Measurements from ENCODE around the gene BDNF.

BDNF gene

GRCh38 chr11:27612932-27613880, 87.0 kb downstream of the BDNF start:
- H3K4me1 Mint-ChIP-seq (ENCODE audit: low read depth) = no peaks in the 10 kb centered on the region
- H3K27me3 Mint-ChIP-seq = no peaks in the 10 kb centered on the region
- no peaks in the 10 kb centered on the region for H3K36me3 Mint-ChIP-seq (ENCODE audit: low read depth)
- no peak overlapping the region for H3K4me3 Mint-ChIP-seq
- no peaks in the 10 kb centered on the region for H3K9me3 Mint-ChIP-seq
- no peak overlapping the region for H3K27ac Mint-ChIP-seq

GRCh38 chr11:27611947-27612455, 88.3 kb downstream of the BDNF start:
- Mint-ChIP-seq H3K4me1 (ENCODE audit: low read depth) (no peaks in the 10 kb centered on the region), H3K27ac (no peak overlapping the region), H3K9me3 (no peaks in the 10 kb centered on the region), H3K27me3 (no peaks in the 10 kb centered on the region), H3K36me3 (ENCODE audit: low read depth) (no peaks in the 10 kb centered on the region), H3K4me3 (no peak overlapping the region)

- Mint-ChIP-seq H3K4me1 (ENCODE audit: low read depth) (no peaks in the 10 kb centered on the region), H3K27me3 (no peaks in the 10 kb centered on the region), H3K4me3 (no peak overlapping the region), H3K36me3 (ENCODE audit: low read depth) (no peaks in the 10 kb centered on the region), H3K27ac (no peak overlapping the region), H3K9me3 (no peaks in the 10 kb centered on the region)
Observed at GRCh38 chr11:27611390-27611789, 88.9 kb downstream of the BDNF start.

- Mint-ChIP-seq H3K27me3 (no peaks in the 10 kb centered on the region), H3K9me3 (no peaks in the 10 kb centered on the region), H3K4me3 (no peak overlapping the region), H3K36me3 (ENCODE audit: low read depth) (no peaks in the 10 kb centered on the region), H3K27ac (no peak overlapping the region), H3K4me1 (ENCODE audit: low read depth) (no peaks in the 10 kb centered on the region)
Observed at GRCh38 chr11:27610946-27611345, 89.3 kb downstream of the BDNF start.

GRCh38 chr11:27610280-27610679, 90.0 kb downstream of the BDNF start:
- Mint-ChIP-seq H3K27ac (no peak overlapping the region), H3K27me3 (no peaks in the 10 kb centered on the region), H3K9me3 (no peaks in the 10 kb centered on the region), H3K36me3 (ENCODE audit: low read depth) (no peaks in the 10 kb centered on the region), H3K4me3 (no peak overlapping the region), H3K4me1 (ENCODE audit: low read depth) (no peaks in the 10 kb centered on the region)

GRCh38 chr11:27608951-27609350, 91.3 kb downstream of the BDNF start:
- Mint-ChIP-seq H3K4me1 (ENCODE audit: low read depth) (no peaks in the 10 kb centered on the region), H3K36me3 (ENCODE audit: low read depth) (no peaks in the 10 kb centered on the region), H3K9me3 (no peaks in the 10 kb centered on the region), H3K4me3 (no peak overlapping the region), H3K27me3 (no peaks in the 10 kb centered on the region), H3K27ac (no peak overlapping the region)

- Mint-ChIP-seq H3K9me3 (no peaks in the 10 kb centered on the region), H3K27ac (no peak overlapping the region), H3K36me3 (ENCODE audit: low read depth) (no peaks in the 10 kb centered on the region), H3K4me1 (ENCODE audit: low read depth) (no peaks in the 10 kb centered on the region), H3K27me3 (no peaks in the 10 kb centered on the region), H3K4me3 (no peak overlapping the region)
Observed at GRCh38 chr11:27605422-27605821, 94.8 kb downstream of the BDNF start.

All from stimulated activated naive CD8-positive, alpha-beta T cell treated with anti-CD3 and anti-CD28 coated beads, Interleukin-15, Interleukin-2, amounts not matched to agents 100 ng/mL and 50 ng/mL, for 24 hours (primary cell).